Brain microvascular endothelial cell (primary cell): Measurements from ENCODE around the gene MACROD2.
A peak's percentile ranks its signal among the peaks of the same experiment; 100 is the strongest.

Experiments
- DNase-seq: peaks from one replicate; pipeline ENCODE4 v3.0.0-alpha.2; 2020
- H3K27ac ChIP-seq: fragments of 250-450 bp; sonication (Bioruptor Pico); 2 replicates; pipeline ENCODE4 v1.5.1; 2020; ENCODE audit warnings: mild to moderate bottlenecking, moderate library complexity
- H3K27me3 ChIP-seq: fragments of 250-450 bp; sonication (Bioruptor Pico); replicated peaks from 2 replicates; pipeline ENCODE4 v1.5.1; 2020; ENCODE audit warnings: mild to moderate bottlenecking
- H3K36me3 ChIP-seq: fragments of 250-450 bp; sonication (Bioruptor Pico); replicated peaks from 2 replicates; pipeline ENCODE4 v1.5.1; 2020; ENCODE audit warnings: mild to moderate bottlenecking
- H3K4me3 ChIP-seq: 2 replicates; pipeline ENCODE4 v1.5.1; 2011; ENCODE audit warnings: low read depth, mild to moderate bottlenecking, control low read depth, low read length, moderate library complexity
- CTCF ChIP-seq: IDR thresholded peaks from 2 replicates; pipeline ENCODE4 v1.5.1; 2011; ENCODE audit warnings: low read depth, mild to moderate bottlenecking, moderate library complexity, low read length, control low read depth, inconsistent platforms; ENCODE audit errors: missing control alignments
- in situ Hi-C: cut with HindIII; loops from 2 replicates; pipeline ENCODE4 v1.10.0; 2017; ENCODE audit warnings: low sequenced_read_pairs, low pct_ligation_motif_present

The MACROD2 gene

DNA sequence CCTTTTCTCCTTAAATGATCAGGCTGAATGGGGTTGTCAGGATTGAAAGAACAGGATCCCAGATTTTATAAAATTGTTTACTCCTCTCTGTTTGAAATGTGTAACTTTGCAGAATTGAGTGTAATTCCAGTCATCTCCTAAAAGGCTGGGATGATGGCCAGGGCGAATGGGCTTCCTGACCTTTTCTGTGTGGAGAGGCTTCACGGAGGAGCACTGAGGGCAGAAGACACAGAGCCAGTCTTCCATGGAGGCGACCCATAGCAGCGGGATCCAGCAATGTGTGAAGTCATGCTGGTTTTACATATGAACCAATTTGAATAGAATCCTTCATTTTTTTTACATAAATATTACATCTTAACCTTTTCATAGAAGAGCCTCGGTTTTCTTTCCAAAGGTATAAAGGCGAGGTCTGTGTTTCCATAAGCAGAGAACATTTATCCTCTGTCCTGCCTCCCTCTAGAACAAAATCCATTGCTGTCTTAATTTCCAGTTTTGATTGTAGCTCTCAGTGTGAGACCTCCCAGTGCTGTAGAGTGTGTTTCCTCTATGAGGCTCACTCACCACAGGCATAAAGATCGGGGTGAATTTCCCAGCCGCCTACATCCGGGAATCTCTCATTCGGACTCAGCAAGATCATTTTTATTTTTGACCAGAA, 711.8 kb downstream of the MACROD2 start:
- no peak for DNase-seq

GRCh38 chr20:14707865-14708596, 712.7 kb downstream of the MACROD2 start:
- Histone ChIP-seq H3K27ac (no peak overlapping the region), H3K36me3 (no peaks in the 10 kb centered on the region)

More for the DNA sequence above, 711.8 kb downstream of the MACROD2 start:
- in situ Hi-C loops: no loop called here
- Histone ChIP-seq H3K27me3 (no peaks in the 10 kb centered on the region), H3K36me3 (no peaks in the 10 kb centered on the region), H3K27ac (no peak overlapping the region), H3K4me3 (no peak overlapping the region)
- no peak for TF ChIP-seq CTCF

DNA sequence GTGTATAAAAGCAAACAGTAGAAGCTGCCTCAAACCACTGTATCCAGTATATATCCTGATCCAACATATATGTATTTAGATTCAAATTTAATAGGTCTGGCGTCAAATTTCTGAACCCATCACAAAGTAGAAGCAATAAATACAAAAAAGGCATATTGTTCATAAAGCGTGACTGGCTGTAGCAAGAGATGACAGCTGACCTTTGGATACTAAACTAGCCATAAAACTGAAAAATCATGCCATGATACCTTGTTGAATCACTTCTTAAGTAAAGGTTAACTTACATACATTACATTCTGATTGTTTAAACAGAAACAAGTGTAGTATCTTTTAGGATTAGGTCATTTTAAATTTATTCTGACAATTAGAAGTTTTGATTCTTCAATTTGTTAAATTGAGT, 714.1 kb downstream of the MACROD2 start:
- Histone ChIP-seq H3K27me3 (no peaks in the 10 kb centered on the region), H3K27ac (no peak overlapping the region), H3K4me3 (no peak overlapping the region), H3K36me3 (no peaks in the 10 kb centered on the region)
- no peak for DNase-seq
- in situ Hi-C loops: no loop called here
- no peak for TF ChIP-seq CTCF

More at GRCh38 chr20:14707865-14708596, 712.7 kb downstream of the MACROD2 start:
- in situ Hi-C loops: no loop called here
- no peaks in the 10 kb centered on the region for H3K27me3 ChIP-seq
- no peak overlapping the region for H3K4me3 ChIP-seq
- DNase-seq: no peak
- TF ChIP-seq CTCF: no peak

DNA sequence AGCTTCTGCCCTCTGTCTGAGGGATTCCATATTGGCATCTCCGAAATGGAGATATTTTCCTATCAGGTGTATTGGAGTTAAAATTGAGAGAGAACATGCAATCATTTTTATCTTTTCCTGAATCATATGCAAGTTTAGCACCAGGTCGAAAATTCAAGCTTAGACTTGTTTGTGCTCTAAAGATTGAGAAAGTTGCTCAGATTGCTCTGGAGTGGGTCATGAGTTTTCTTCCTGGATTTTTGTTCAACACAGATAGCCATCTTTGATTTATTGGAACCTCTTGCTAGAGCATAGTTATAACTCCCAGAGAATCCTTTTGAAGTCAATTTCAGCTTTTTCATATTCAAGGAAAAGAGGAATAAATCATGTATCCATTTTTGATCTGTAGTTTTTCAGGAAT, 715.6 kb downstream of the MACROD2 start:
- no peak for DNase-seq
- Histone ChIP-seq H3K36me3 (no peaks in the 10 kb centered on the region), H3K27me3 (no peaks in the 10 kb centered on the region), H3K27ac (no peak overlapping the region), H3K4me3 (no peak overlapping the region)
- in situ Hi-C loops: no loop called here
- TF ChIP-seq CTCF: no peak

DNA sequence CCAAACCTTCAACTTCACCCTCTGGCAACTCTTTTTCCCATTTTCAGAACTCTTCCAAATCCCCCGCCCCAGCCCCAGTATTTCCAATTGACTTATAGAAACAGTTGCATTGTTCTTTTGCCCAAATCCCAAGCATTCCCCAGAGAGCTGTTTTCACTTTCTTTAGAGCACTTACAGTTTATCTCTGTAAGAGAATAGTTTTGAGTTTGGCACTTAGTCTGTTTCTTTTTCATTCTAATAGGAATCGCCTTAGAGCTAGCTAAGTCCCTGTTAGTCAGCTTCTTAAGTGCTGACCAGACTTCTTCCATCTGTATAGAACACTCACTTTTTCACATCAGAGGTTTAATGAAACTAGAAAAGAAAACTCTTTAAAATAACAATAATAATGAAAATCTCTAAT, 716.3 kb downstream of the MACROD2 start:
- no peaks in the 10 kb centered on the region for H3K36me3 ChIP-seq
- H3K27me3 ChIP-seq: no peaks in the 10 kb centered on the region
- in situ Hi-C loops: no loop called here
- DNase-seq: no peak
- H3K4me3 ChIP-seq: no peak overlapping the region
- no peak for TF ChIP-seq CTCF
- H3K27ac ChIP-seq: no peak overlapping the region

- in situ Hi-C loops: no loop called here
- Histone ChIP-seq H3K4me3 (no peak overlapping the region), H3K27ac (no peak overlapping the region), H3K27me3 (no peaks in the 10 kb centered on the region), H3K36me3 (no peaks in the 10 kb centered on the region)
- peak; percentile 22 for DNase-seq
- no peak for TF ChIP-seq CTCF
Observed at GRCh38 chr20:14712302-14712739, 717.0 kb downstream of the MACROD2 start.
